Neural cell (in vitro differentiated cells): ENCODE data around the gene STT3B. TPM values are rescaled to one million over a fixed set of nuclear protein-coding genes. Genes with fewer than 3 reads are reported as not detected.

ENCODE experiments used
- H2AFZ ChIP-seq: fragments of 200-600, 300-800 bp; sonication (generic), shearing (Covaris generic); 2 replicates; pipeline ENCODE4 v1.6.0; 2014; ENCODE audit warnings: low read depth, mild to moderate bottlenecking, antibody characterized with exemption, low read length, moderate library complexity
- H3F3A ChIP-seq: fragments of 200-600 bp; shearing (Covaris generic); 2 replicates; pipeline ENCODE4 v1.6.1; 2016; ENCODE audit warnings: mild to moderate bottlenecking, moderate library complexity, mixed read lengths, antibody characterized with exemption, low read length; ENCODE audit not compliant: insufficient read depth, poor library complexity, severe bottlenecking
- H3K27ac ChIP-seq: fragments of 200-600, 300-800 bp; sonication (generic), shearing (Covaris generic); 2 replicates; pipeline ENCODE4 v1.5.1; 2014; ENCODE audit warnings: mild to moderate bottlenecking, low read length, moderate library complexity
- H3K27me3 ChIP-seq: fragments of 300-800, 200-600 bp; sonication (generic), shearing (Covaris generic); 2 replicates; pipeline ENCODE4 v1.6.0; 2014; ENCODE audit warnings: mild to moderate bottlenecking, low read depth, low read length, moderate library complexity; ENCODE audit not compliant: insufficient read depth
- H3K36me3 ChIP-seq: fragments of 300-800, 200-600 bp; sonication (generic), shearing (Covaris generic); 2 replicates; pipeline ENCODE4 v1.5.1; 2014; ENCODE audit warnings: mild to moderate bottlenecking, antibody characterized with exemption, low read length, moderate library complexity; ENCODE audit not compliant: insufficient read depth
- H3K4me2 ChIP-seq: fragments of 300-800, 200-600 bp; sonication (generic), shearing (Covaris generic); 2 replicates; pipeline ENCODE4 v1.6.0; 2014; ENCODE audit warnings: mild to moderate bottlenecking, low read length
- H3K4me3 ChIP-seq: fragments of 300-800, 200-600 bp; sonication (generic), shearing (Covaris generic); 2 replicates; pipeline ENCODE4 v1.5.1; 2014; ENCODE audit warnings: mild to moderate bottlenecking, low read length, moderate library complexity
- H3K79me2 ChIP-seq: fragments of 200-600 bp; shearing (Covaris generic); replicated peaks from 2 replicates; pipeline ENCODE4 v1.6.0; 2014; ENCODE audit warnings: mild to moderate bottlenecking, low read length, moderate library complexity; ENCODE audit not compliant: insufficient read depth
- H3K9ac ChIP-seq: fragments of 300-800, 200-600 bp; sonication (generic), shearing (Covaris generic); 2 replicates; pipeline ENCODE4 v1.6.1; 2016; ENCODE audit warnings: mild to moderate bottlenecking, low read length, mixed read lengths
- H3K9me2 ChIP-seq: fragments of 200-600 bp; shearing (Covaris generic); 2 replicates; pipeline ENCODE4 v1.6.1; 2016; ENCODE audit warnings: mild to moderate bottlenecking, low read length, mixed read lengths; ENCODE audit not compliant: insufficient read depth
- H3K9me3 ChIP-seq: fragments of 200-600, 300-800 bp; sonication (generic), shearing (Covaris generic); 2 replicates; pipeline ENCODE4 v1.6.1; 2016; ENCODE audit warnings: mild to moderate bottlenecking, mixed run types, low read length, moderate library complexity, mixed read lengths
- H4K20me1 ChIP-seq: fragments of 200-600 bp; shearing (Covaris generic); 2 replicates; pipeline ENCODE4 v1.6.1; 2016; ENCODE audit warnings: mild to moderate bottlenecking, mixed run types; ENCODE audit not compliant: insufficient read depth
- CTCF ChIP-seq: fragments of 450-650 bp; IDR thresholded peaks from 2 replicates; pipeline ENCODE4 v1.5.1; 2014; ENCODE audit warnings: antibody characterized with exemption, mild to moderate bottlenecking, moderate library complexity; ENCODE audit not compliant: poor library complexity, severe bottlenecking
- EP300 ChIP-seq: fragments of 450-650 bp; conservative IDR thresholded peaks from 2 replicates; pipeline ENCODE4 v1.6.1; 2014; ENCODE audit warnings: antibody characterized with exemption, mild to moderate bottlenecking, moderate library complexity; ENCODE audit not compliant: poor library complexity, severe bottlenecking
- EZH2 ChIP-seq: fragments of 200-600, 300-800 bp; shearing (Covaris generic), sonication (generic); IDR thresholded peaks from 2 replicates; pipeline ENCODE4 v1.6.1; 2014; ENCODE audit warnings: antibody characterized with exemption, low read length, borderline replicate concordance, mild to moderate bottlenecking; ENCODE audit not compliant: insufficient read depth, poor library complexity, severe bottlenecking
- MXI1 ChIP-seq: fragments of 450-650 bp; conservative IDR thresholded peaks from 2 replicates; pipeline ENCODE4 v1.6.1; 2014; ENCODE audit warnings: antibody characterized with exemption, mild to moderate bottlenecking; ENCODE audit not compliant: poor library complexity, severe bottlenecking
- POLR2AphosphoS5 ChIP-seq: IDR thresholded peaks from 2 replicates; pipeline ENCODE4 v1.6.1; 2012
- RAD21 ChIP-seq: fragments of 450-650 bp; conservative IDR thresholded peaks from 2 replicates; pipeline ENCODE4 v1.6.1; 2014; ENCODE audit warnings: antibody characterized with exemption, mild to moderate bottlenecking, moderate library complexity
- REST ChIP-seq: IDR thresholded peaks from 2 replicates; pipeline ENCODE4 v1.6.1; 2012; ENCODE audit warnings: borderline replicate concordance
- SMC3 ChIP-seq: fragments of 450-650 bp; conservative IDR thresholded peaks from 2 replicates; pipeline ENCODE4 v1.6.1; 2014; ENCODE audit warnings: antibody characterized with exemption, mild to moderate bottlenecking, moderate library complexity; ENCODE audit not compliant: poor library complexity
- TAF1 ChIP-seq: IDR thresholded peaks from 2 replicates; pipeline ENCODE4 v1.6.1; 2012; ENCODE audit warnings: low read depth
- polyA plus RNA-seq: library from polyadenylated mRNA; depleted of rRNA; stranded (reverse); fragments of >200 nt; gene quantifications from 2 replicates; pipeline ENCODE4 v1.2.3, GENCODE V29; 2014

STT3B gene
- polyA plus RNA-seq, 1 donor from 2014 or later = 100 TPM

- TF ChIP-seq SMC3 (no peak), REST (no peak), MXI1 (no peak), POLR2AphosphoS5 (no peak), EZH2 (no peak), RAD21 (no peak), TAF1 (no peak), CTCF (no peak), EP300 (no peak)
- no peaks in the 10 kb centered on the region for H4K20me1 ChIP-seq
- peaks cover 4% of the 10 kb centered on the region for H3K9me3 ChIP-seq
- no peak overlapping the region for H3K27ac ChIP-seq
- no peaks in the 10 kb centered on the region for H3K79me2 ChIP-seq
- H3K4me3 ChIP-seq = no peak overlapping the region
- no peak overlapping the region for H2AFZ ChIP-seq
- H3K27me3 ChIP-seq = no peaks in the 10 kb centered on the region
- H3K36me3 ChIP-seq = peaks cover 5% of the 10 kb centered on the region
- no peak overlapping the region for H3K4me2 ChIP-seq
- H3K9ac ChIP-seq = no peak overlapping the region
- no peaks in the 10 kb centered on the region for H3K9me2 ChIP-seq
- H3F3A ChIP-seq = no peaks in the 10 kb centered on the region
Measured at GRCh38 chr3:31652296-31652695, 119.6 kb downstream of the STT3B start.

GRCh38 chr3:31653464-31653863, 120.7 kb downstream of the STT3B start:
- no peak for TF ChIP-seq POLR2AphosphoS5
- TF ChIP-seq RAD21 = no peak
- no peak for TF ChIP-seq REST
- TF ChIP-seq CTCF = no peak
- no peak for TF ChIP-seq EZH2
- TF ChIP-seq MXI1 = no peak
- TF ChIP-seq EP300 = no peak
- no peak for TF ChIP-seq TAF1
- TF ChIP-seq SMC3 = no peak
- Histone ChIP-seq H3K4me3 (no peak overlapping the region), H3K9me3 (peaks cover 4% of the 10 kb centered on the region)

More at GRCh38 chr3:31653464-31653863, 120.7 kb downstream of the STT3B start:
- no peak overlapping the region for H2AFZ ChIP-seq
- no peak overlapping the region for H3K4me2 ChIP-seq
- H3K9me2 ChIP-seq = no peaks in the 10 kb centered on the region
- H4K20me1 ChIP-seq = no peaks in the 10 kb centered on the region
- no peaks in the 10 kb centered on the region for H3F3A ChIP-seq
- no peaks in the 10 kb centered on the region for H3K27me3 ChIP-seq
- H3K79me2 ChIP-seq = no peaks in the 10 kb centered on the region
- peaks cover 2% of the 10 kb centered on the region for H3K36me3 ChIP-seq
- no peak overlapping the region for H3K27ac ChIP-seq
- no peak overlapping the region for H3K9ac ChIP-seq
